HG02973 (cell line): ENCODE data around the gene GATAD1.
"Not testable (repeated sequence)": the region's sequence is repeated elsewhere in the genome, so short reads cannot be mapped to it uniquely, and the experiment has no call there.

ENCODE experiments used
- ATAC-seq: cut with Tn5 transposase; IDR thresholded peaks from one replicate; pipeline ENCODE4 v1.9.1; 2021; ENCODE audit warnings: moderate library complexity; ENCODE audit not compliant: unreplicated experiment

GATAD1 gene, protein sequence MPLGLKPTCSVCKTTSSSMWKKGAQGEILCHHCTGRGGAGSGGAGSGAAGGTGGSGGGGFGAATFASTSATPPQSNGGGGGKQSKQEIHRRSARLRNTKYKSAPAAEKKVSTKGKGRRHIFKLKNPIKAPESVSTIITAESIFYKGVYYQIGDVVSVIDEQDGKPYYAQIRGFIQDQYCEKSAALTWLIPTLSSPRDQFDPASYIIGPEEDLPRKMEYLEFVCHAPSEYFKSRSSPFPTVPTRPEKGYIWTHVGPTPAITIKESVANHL

DNA sequence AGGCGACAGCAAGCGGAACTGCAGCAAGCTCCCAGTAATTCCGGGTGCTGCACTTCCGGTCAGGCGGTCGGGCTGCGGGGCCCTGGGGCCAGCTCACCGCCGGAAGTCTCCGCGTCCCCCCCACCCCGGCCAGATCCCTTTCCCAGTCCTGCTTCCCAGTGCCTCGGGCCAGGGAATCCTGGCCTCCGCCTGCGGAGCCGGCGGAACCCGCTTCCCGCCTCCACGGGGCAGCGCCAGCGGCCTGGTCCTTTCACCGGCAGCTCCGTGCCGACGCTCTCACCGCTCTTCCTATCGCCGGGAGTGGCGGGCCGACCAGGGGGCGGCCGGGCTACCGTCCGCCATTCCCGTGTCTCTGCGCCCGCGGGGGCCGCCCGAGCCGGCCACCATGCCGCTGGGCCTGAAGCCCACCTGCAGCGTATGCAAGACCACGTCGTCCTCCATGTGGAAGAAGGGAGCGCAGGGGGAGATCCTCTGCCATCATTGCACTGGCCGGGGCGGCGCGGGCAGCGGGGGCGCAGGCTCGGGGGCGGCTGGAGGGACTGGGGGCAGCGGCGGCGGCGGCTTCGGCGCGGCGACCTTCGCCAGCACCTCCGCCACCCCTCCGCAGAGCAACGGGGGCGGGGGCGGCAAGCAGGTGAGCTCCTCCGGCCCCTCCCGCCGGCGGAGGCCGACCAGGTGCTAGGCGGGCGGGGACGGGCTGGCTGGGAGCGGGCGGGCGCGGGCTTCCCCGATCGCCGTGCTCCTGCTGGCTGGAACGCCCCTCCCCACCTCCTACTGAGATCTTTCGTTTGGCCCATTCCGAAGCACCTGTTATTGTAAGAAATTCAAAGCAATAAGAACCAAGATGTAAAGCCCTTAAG is at the start of gene GATAD1:
Gene GATAD1, plus strand, starts transcription at position 138 of the 860 bp plus-strand sequence. Its CDS starts 248 bp downstream, at position 386.
- ATAC-seq = peak; percentile 88

DNA sequence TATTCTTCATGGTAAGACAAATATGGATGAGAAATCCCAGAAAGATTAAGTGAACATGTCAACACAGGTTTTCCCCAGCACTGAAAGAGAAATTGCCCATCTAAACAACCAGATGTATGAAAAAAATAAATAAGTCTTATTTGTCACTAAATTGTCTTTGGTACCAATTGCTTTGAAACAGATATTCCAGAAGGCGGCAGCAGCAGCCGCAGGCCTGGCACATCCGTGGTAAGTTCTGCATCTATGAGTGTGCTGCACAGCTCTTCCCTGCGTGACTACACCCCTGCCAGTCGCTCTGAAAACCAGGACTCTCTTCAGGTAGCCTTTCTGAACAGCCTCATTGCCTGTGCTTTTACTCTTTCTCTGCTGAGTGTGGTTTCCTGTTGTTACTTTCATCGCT is 49.7 kb upstream of the GATAD1 start:
- ATAC-seq = no peak

DNA sequence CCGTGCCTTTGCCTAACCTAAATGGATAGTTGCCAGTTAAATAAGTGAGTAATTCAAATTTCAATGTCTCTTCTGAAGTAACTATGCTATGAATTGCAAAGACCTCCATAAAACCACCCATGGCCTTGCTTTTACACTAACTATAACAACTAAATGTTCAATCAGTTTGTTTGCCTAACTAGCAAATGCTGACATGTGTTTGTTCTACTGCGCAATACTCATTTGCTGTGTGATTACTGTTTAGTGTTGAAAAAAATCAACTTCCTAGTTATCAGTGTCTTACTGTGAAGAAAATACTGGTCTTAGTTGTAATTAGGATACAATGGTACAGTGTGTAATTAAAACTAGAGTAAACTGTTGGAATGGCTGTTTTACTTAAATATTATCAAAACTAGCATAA is 47.3 kb upstream of the GATAD1 start:
- no peak for ATAC-seq

DNA sequence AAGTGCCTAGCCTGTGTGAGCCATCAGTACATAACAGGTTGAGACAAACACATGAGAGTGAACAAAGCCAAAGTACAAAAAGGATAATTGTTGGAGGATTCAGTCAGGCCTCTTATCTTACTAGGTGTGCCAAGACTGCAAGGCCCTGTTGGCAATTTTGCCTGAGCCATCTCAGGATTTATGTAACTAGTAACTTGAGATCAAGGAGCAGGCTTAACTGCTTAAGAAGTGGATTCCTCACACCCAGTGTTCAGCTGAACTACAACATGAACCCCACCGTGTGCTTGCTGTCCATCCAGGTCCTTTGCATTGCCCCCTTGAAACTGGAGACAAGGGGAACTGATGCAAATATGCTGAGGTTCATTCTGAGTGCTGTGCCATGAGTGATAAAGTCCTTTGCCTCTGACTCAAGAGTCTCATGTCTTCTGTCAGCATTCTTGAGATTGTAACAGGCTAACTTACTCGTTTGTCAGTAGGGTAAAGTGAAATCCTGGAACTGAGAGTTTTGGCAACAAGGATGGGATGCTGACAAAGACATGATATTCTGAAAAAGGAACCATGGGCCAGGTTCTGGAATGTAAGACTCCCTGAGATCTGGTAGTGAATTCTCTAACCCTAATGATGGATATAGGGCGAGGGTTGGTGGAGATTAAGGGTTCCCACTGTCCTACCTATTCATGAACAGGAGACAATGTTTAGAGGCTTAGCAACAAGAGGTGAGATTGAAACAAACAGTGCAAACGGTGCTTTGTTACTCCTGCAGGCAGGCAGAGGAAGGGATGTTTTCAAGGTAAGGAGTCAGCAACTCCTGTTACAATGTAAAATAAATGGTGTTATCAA is 44.1 kb upstream of the GATAD1 start:
- ATAC-seq = no peak

DNA sequence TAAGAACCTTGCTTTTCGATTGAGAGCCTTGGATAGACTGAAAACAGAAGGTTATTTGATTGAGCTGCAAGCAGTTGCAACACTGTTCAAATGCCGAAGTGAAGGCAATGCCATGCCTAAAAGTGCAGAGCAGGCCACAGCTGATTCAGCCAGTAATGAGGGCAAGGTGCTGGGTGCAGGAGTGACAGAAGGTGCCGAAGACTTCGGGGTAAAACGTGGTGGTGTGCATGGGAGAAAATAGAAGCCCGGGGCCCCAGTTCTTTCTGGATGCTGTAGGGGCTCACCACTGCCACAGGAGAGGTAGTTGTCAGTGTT is 43.6 kb upstream of the GATAD1 start:
- ATAC-seq = no peak

DNA sequence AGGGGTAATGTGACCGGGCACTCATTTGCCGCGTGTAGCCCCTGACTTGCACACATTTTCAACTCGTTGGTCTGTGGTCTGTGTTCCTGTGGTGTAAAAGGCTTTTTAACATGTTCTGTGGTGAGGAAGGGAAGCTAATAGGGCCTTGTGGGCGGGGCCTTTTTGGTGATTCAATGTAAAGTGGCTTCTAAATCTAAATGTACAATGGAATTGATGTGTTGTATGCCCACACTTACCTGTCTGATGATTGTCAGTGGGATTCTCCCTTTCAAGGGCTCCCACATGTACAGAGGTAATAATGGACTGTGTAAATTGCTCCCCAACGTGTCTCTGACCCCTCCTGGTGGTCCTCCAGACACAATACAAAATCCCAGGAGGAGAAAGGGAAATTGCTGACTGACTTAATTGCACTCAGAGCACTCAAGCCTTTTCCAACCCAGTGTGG is 43.1 kb upstream of the GATAD1 start:
- no peak for ATAC-seq

DNA sequence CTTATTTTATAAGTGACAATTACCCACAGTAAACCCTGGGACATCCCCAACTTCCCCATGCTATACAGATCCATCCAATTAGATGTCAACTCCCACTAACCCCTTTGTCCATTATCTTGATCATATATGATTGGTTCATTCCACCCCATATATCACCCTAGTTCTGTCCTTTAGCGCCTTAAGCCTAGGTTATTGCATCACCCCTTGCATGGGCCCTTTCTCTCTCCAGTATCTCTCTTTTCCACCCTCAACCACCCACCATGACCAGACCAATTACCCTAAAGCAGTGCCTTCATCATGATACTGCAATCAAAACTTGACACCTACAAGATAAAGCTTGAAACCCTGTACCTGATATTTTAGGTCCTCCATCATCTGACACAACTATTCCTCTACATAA is 37.9 kb upstream of the GATAD1 start:
- ATAC-seq = no peak

DNA sequence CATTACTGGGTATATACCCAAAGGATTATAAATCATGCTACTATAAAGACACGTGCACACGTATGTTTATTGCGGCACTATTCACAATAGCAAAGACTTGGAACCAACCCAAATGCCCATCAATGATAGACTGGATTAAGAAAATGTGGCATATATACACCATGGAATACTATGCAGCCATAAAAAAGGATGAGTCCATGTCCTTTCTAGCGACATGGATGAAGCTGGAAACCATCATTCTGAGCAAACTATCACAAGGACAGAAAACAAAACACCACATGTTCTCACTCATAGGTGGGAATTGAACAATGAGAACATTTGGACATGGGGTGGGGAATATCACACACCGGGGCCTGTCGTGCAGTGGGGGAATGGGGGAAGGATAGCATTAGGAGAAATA is 37.1 kb upstream of the GATAD1 start:
- not testable (repeated sequence) for ATAC-seq

DNA sequence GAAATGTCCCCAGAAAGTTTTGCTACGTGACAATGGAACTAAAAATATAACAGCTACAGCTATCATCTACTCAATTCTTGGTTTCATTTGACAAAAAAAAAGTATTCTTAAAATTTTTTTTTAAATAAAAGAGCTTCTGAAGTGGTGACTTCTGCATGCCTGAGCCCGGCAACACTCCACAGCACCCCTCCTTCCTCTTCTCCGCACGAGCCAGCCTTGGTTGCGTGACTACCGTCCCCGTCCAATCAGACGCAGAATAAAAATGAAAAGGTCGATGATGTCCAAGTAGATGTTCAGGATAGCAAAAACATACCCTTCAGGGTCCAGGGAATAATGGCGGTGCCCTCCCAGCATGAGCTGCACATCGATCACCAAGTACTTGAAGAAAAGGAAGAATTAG is 34.5 kb upstream of the GATAD1 start:
- ATAC-seq = no peak

DNA sequence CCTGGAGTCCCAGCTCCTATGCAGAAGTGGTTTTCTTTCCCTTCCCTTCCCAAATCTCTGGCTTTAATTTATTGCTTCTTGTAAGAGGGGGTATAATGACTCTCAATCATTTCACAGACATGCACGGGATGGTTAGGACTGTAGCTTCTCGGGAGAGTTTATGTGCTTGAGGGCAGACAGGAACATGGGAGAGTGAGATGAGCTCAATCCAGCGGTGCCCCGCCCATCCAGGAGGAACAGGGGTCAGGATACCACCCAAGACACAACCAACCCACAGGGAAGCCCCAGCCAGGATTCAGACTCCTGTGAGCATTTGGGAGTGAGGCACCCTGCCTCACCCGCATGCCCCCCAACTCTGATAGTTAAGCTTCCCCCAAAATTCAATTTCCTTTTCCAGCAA is 33.7 kb upstream of the GATAD1 start:
- no peak for ATAC-seq

DNA sequence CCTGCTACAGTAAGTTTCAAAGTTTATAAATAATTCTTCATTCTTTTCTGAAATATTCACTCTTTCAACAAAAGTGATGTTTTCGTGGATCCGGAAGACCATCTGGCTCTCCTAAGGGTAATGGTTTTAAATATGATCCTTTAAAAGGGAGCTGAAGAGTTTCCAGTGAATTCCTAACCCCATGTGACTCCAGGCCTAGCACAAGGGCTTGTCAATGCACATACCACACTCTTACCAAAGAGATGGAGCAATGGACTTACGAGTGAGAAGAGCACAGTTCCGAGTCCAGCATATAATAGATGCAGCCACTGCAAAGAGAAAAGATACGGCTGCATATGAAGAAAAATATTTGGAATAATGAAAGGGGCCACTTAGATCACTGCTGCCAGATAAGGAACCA is 32.1 kb upstream of the GATAD1 start:
- no peak for ATAC-seq

DNA sequence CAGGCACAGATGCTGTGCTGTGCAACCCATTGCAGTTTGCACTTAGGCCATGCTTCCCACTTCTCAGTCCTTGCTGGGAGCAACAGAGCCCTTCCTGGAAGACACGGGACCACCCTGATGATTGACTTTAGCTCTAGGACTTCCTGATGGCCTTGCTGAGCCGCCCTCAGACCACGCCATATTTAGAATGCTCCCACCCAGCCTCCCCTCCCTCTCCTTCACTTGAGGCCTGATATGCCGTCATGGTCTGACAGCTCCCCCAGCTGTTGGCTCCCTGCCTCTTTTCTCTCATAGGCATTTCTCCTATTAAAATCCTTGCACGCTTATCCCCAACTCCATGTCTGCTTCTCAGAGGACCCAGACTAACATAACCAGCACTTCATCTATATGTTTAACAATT is 29.4 kb upstream of the GATAD1 start:
- ATAC-seq = no peak

DNA sequence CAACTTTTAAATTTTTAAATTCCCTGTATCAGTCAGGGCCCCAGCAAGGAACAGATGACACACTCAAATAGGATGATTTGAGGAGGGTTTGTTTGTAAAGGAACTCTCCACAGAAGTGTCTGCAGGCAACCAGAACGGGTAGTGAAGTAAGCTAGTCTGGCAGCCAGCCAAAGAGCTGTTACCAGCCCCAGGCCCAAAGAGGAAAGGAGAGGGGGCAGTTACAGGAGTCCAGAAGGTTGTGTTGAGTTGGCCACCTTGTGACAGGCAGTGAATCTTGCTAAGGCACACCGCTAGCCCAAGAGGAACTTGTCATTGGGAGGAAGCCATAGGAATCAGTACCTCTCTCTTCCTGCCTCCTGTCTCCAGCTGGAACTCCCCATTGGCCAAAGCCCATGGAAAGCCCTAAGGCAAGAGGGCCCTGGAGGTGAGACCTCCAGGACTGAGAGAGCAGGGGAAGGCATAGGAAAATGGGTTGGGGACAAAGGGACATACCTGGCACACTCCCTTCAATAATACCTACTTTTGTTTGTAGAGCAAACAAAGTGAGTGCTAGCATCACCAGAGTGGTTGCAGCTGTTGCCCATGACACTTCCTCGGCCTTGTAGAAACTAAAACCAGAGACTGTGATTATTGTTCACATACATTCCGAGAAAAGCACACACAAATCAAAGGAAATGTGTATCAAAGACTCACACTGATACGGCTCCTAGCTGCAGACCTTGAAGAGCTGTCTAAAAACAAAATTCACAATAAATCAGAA is 25.4 kb upstream of the GATAD1 start:
- no peak for ATAC-seq

DNA sequence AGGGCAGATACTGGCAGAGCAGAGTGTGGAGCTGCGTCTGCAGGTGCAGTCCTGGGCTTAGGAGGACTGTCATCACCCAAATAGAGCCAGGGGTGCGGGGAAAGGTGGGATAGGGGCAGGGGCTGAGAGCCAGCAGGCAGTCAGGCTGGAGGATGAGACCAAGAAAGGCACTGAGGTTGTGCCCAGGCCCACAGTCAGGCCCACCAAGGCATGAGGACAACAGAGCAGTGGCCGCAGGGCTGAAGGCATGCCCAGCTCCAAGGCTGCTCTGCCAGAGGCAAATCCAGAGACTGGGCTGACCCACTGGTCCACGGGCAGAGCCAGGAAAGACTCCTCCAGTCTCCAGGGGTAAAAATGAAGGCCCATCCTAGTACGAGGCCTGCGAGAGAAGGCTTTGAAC is 24.4 kb upstream of the GATAD1 start:
- ATAC-seq = no peak

DNA sequence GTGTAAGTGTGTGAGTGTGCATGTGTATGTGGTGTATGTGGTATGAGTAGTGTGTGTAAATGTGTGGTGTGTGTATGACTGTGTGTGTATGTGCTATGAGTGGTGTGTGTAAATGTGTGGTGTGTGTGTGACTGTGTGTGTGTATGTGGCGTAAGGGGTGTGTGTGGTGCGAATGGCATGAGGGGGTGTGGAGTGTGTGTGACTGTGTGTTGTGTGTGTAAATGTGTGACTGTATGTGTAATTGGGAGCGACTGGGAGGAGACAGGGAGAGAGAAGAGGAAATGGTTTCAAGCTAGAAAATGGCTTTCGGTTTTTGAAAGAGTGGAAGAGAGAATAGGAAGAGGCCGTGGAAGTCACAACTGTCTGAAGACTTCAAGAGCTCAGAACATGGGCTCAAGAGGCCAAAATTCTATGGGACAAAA is 23.6 kb upstream of the GATAD1 start:
- ATAC-seq = no peak

DNA sequence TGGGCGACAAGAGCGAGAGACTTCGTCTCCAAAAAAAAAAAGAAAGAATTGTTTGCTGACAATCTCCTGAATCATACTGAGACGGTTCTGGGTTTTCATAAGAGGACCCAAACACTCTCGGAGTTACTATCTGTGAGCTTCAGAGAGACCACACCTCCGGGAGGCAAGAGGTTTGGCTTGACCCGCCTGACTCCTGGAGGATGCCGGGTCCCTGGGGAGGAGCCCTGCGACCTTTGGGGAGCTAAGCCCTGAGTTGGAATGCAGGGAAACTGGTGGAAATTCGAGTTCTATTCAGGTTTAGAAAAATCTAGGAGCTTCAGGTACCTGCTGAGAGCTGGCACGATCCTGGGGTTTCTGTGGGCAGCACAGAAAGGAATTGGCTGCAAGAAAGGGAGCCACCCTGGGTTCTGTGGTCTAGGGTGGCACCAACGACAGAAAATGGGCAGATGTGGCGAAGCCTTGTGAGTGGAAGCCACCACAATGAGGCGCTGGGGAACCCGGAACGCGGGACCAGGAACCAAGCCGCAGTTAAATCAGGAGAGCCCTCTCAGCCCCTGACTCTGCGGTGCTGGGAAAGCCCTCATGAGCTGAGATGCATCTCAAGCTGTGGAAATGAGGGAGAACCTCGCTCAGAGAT is 21.9 kb upstream of the GATAD1 start:
- no peak for ATAC-seq

DNA sequence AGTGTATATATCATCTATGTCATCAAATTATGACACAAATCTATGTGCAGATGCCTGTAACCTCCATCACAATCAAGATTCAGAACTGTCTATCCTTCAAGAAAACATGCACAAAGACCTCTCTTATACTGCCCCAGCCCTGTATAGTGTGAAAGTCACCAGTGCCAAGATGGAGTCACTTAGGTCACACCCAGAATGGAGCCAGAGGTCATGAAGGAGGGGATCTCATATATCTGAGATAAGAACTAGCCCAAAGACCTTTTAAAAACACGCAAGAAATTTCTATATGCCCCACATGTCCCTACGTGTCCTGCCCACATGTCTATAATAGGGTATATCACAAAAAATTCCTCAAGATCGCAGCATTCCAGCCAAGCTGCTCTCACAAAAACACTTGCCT is 20.1 kb upstream of the GATAD1 start:
- no peak for ATAC-seq

DNA sequence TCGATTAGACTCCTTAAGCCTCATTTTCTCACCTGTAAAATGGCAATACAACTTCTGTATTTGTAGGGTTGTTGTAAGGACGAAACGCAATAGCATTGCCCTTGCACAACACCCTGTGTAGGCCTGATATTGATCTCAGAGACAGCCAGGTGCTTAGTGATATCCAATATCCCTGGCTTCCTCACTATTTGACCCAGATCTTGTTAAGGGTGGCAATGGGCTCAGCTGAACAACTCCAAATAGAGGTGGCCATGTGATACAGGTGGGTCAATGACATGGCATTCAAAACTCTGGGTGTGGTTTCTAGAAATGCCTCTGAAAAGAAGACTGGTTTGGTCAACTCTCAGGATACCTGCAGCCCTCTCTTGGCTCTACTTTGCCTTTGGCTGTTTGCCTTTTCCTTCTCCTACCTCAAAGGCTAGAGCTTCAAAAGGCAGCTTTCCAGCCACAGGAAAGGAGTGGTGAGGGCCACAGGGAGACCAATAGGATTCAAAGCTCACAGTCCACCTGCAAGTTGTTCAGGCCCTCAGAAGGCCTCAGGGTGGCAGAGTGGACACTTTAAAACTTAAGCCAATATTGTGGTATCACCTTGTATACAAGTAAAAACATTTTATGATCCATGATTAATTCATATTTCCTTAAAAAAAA is 14.9 kb upstream of the GATAD1 start:
- no peak for ATAC-seq

DNA sequence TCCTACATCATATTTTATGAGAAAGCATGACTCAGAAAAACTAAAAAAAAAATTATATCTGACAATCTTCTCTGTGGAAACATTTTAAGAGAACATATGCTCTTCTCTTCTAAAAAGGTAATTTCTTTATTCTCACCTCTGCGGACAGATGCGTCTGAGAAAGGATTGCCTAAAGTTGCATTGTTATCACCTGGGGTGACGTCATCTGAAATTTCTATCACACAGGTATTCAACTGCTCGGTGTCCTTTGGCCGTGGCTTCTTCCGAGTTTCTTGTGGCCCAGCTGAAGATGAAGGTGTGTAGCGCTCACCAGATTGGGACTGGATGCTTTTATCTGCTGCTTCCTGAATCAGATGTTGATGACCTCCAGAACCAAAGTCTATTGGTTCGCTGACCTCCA is 14.3 kb upstream of the GATAD1 start:
- no peak for ATAC-seq

DNA sequence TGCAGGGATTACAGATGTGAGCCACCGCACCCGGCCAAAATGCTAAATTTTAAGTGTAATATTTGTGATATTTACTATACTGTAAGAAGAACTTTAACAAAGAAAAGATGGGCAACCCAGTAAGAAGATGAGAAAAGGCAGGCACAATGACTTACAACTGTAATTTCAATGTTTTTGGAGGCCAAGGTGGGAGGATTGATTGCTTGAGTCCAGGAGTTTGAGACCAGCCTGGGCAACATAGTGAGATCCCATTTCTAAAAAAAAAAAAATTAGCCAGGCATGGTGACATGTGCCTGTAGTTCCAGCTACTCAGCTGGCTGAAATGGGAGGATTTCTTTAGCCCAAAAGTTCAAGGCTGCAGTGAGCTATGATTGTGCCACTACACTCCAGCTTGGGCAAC is 11.7 kb upstream of the GATAD1 start:
- ATAC-seq = no peak
